ENCODE data around the gene RNF25. TPM values are rescaled to one million over a fixed set of nuclear protein-coding genes. Genes with fewer than 3 reads are reported as not detected.
A peak's percentile ranks its signal among the peaks of the same experiment; 100 is the strongest.

RNF25 gene
- total RNA-seq, 4 donors from 2014 or later = 5.6 to 33.8 (median 11.5) TPM

- Histone ChIP-seq H3K4me3 (no peak overlapping the region), H3K4me1 (peaks cover 0 to 10% of the 10 kb centered on the region in 2 donors), H3K27ac (no peak overlapping the region), H3K36me3 (no peaks in the 10 kb centered on the region), H3K9me3 (no peaks in the 10 kb centered on the region), H3K27me3 (no peaks in the 10 kb centered on the region)
- TF ChIP-seq, protein P1, sequence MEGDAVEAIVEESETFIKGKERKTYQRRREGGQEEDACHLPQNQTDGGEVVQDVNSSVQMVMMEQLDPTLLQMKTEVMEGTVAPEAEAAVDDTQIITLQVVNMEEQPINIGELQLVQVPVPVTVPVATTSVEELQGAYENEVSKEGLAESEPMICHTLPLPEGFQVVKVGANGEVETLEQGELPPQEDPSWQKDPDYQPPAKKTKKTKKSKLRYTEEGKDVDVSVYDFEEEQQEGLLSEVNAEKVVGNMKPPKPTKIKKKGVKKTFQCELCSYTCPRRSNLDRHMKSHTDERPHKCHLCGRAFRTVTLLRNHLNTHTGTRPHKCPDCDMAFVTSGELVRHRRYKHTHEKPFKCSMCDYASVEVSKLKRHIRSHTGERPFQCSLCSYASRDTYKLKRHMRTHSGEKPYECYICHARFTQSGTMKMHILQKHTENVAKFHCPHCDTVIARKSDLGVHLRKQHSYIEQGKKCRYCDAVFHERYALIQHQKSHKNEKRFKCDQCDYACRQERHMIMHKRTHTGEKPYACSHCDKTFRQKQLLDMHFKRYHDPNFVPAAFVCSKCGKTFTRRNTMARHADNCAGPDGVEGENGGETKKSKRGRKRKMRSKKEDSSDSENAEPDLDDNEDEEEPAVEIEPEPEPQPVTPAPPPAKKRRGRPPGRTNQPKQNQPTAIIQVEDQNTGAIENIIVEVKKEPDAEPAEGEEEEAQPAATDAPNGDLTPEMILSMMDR (IDR thresholded peaks at IDR 0.05) = no peak
- no peak for TF ChIP-seq POLR2A (IDR thresholded peaks at IDR 0.05)
- intact Hi-C loops (cut with DNase I; ENCODE audit: low total_unique reads) = no loop called here
- no peak for DNase-seq
These were observed 9.0 kb downstream of the RNF25 start for GRCh38 chr2:218662827-218663226.

DNA sequence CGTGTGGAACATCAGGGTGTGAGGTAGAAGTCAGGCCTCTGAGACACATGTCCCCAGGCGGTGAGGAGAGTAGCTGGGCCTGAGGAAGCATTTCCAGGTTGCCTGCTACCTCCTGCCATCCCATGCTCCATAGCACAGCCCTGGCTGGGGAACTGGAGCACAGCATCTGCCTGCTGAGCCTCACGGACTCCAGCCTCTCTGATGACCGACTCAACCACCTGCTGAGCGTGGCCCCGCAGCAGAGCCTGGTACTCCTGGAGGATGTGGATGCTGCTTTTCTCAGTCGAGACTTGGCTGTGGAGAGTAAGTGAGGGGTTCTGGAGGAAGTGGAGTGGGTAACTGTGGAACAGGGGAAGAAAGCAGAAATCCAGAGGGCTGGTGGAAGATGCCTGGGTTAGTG, 9.4 kb downstream of the RNF25 start:
- peaks cover 0 to 10% of the 10 kb centered on the region in 2 donors for H3K4me1 ChIP-seq

GRCh38 chr2:218659988-218660358, 11.8 kb downstream of the RNF25 start:
- intact Hi-C loops (cut with DNase I; ENCODE audit: low total_unique reads) = no loop called here
- TF ChIP-seq, protein P1 (IDR thresholded peaks at IDR 0.05) = no peak
- no peak for TF ChIP-seq POLR2A (IDR thresholded peaks at IDR 0.05)

More for the DNA sequence above, 9.4 kb downstream of the RNF25 start:
- intact Hi-C loops (cut with DNase I; ENCODE audit: low total_unique reads) = no loop called here
- Histone ChIP-seq H3K27me3 (no peaks in the 10 kb centered on the region), H3K36me3 (no peaks in the 10 kb centered on the region), H3K9me3 (no peaks in the 10 kb centered on the region), H3K27ac (no peak overlapping the region), H3K4me3 (no peak overlapping the region)
- no peak for DNase-seq
- TF ChIP-seq POLR2A (IDR thresholded peaks at IDR 0.05) = no peak
- TF ChIP-seq, protein P1 (IDR thresholded peaks at IDR 0.05) = no peak

GRCh38 chr2:218659258-218659987, 12.4 kb downstream of the RNF25 start, which contains the start of the genes BCS1L and ZNF142:
Gene BCS1L, plus strand, starts transcription at chr2:218659683. Its CDS starts 1,305 bp downstream, at chr2:218660988.
Gene ZNF142, minus strand, starts transcription at chr2:218659623. Its CDS starts 3,194 bp downstream, at chr2:218656429.
- Histone ChIP-seq H3K9me3 (no peaks in the 10 kb centered on the region), H3K27me3 (no peaks in the 10 kb centered on the region), H3K4me3 (peak within 1 kb of the TSS; percentile 93 to 95), H3K27ac (peak within 1 kb of the TSS; percentile 69 to 79), H3K36me3 (no peaks in the 10 kb centered on the region), H3K4me1 (peaks cover 0 to 10% of the 10 kb centered on the region in 2 donors)
- DNase-seq = peak; percentile 86 to 91
- intact Hi-C loops (cut with DNase I; ENCODE audit: low total_unique reads) = no loop called here
- TF ChIP-seq, protein P1 (IDR thresholded peaks at IDR 0.05) = peak in 1 of 4 experiments; percentile 22
- peak in 1 of 2 donors; percentile 17 for TF ChIP-seq POLR2A (IDR thresholded peaks at IDR 0.05)

More at GRCh38 chr2:218659988-218660358, 11.8 kb downstream of the RNF25 start:
- no peaks in the 10 kb centered on the region for H3K27me3 ChIP-seq
- H3K36me3 ChIP-seq = no peaks in the 10 kb centered on the region
- H3K4me3 ChIP-seq = peak overlapping the region; percentile 93 to 95
- peak overlapping the region; percentile 69 to 79 for H3K27ac ChIP-seq
- DNase-seq = no peak
- H3K4me1 ChIP-seq = peaks cover 0 to 10% of the 10 kb centered on the region in 2 donors
- H3K9me3 ChIP-seq = no peaks in the 10 kb centered on the region

GRCh38 chr2:218658671-218659257, 13.0 kb downstream of the RNF25 start:
- H3K4me1 ChIP-seq = peaks cover 0 to 10% of the 10 kb centered on the region in 2 donors
- no peaks in the 10 kb centered on the region for H3K36me3 ChIP-seq
- H3K27ac ChIP-seq = peak overlapping the region; percentile 69 to 79
- H3K27me3 ChIP-seq = no peaks in the 10 kb centered on the region
- no peak for DNase-seq
- intact Hi-C loops (cut with DNase I; ENCODE audit: low total_unique reads) = no loop called here
- no peaks in the 10 kb centered on the region for H3K9me3 ChIP-seq
- no peak for TF ChIP-seq POLR2A (IDR thresholded peaks at IDR 0.05)
- TF ChIP-seq, protein P1 (IDR thresholded peaks at IDR 0.05) = no peak
- peak overlapping the region; percentile 93 to 95 for H3K4me3 ChIP-seq

All from uterus (tissue), 4 donors.